ENCODE measurements around the gene TMSB4X. TPM values are rescaled to one million over a fixed set of nuclear protein-coding genes. Genes with fewer than 3 reads are reported as not detected.
A peak's percentile ranks its signal among the peaks of the same experiment; 100 is the strongest.
"Not testable (repeated sequence)": the region's sequence is repeated elsewhere in the genome, so short reads cannot be mapped to it uniquely, and the experiment has no call there.

TMSB4X gene
- total and polyA plus RNA-seq, 7 donors = 1,233 to 20,488 (median 1,969) TPM

GRCh38 chrX:13013363-13014110 lies 38.6 kb downstream of the TMSB4X start:
- intact Hi-C loops (cut with DNase I) = no loop called here
- peak; percentile 73 for DNase-seq
- 9 to 23% methylated on average over 8 of the region's 8 CpGs for WGBS, 2 donors

GRCh38 chrX:13014111-13015096 lies 39.5 kb downstream of the TMSB4X start:
- no peaks in the 10 kb centered on the region for H3K9me3 ChIP-seq
- no peak overlapping the region for H3K27ac ChIP-seq
- intact Hi-C loops (cut with DNase I) = no loop called here
- whole genome bisulfite sequencing, 2 donors = 58 to 71% methylated on average over 7 of the region's 7 CpGs
- TF ChIP-seq EP300 (IDR thresholded peaks at IDR 0.05) (no peak), POLR2AphosphoS5 (IDR thresholded peaks at IDR 0.05) (no peak), POLR2A (IDR thresholded peaks at IDR 0.05) (no peak), CTCF (IDR thresholded peaks at IDR 0.05) (no peak)
- H3K27me3 ChIP-seq = no peaks in the 10 kb centered on the region
- no peaks in the 10 kb centered on the region for H3K36me3 ChIP-seq
- H3K4me1 ChIP-seq = no peaks in the 10 kb centered on the region
- DNase-seq = no peak
- H3K4me3 ChIP-seq = no peak overlapping the region

More at GRCh38 chrX:13013363-13014110, 38.6 kb downstream of the TMSB4X start:
- no peak overlapping the region for H3K4me3 ChIP-seq
- H3K27ac ChIP-seq = peak overlapping the region in 1 of 4 donors; percentile 14
- no peaks in the 10 kb centered on the region for H3K36me3 ChIP-seq
- no peak for TF ChIP-seq POLR2A (IDR thresholded peaks at IDR 0.05)
- TF ChIP-seq CTCF (IDR thresholded peaks at IDR 0.05) = no peak
- no peak for TF ChIP-seq EP300 (IDR thresholded peaks at IDR 0.05)
- peak in 1 of 4 donors; percentile 23 for TF ChIP-seq POLR2AphosphoS5 (IDR thresholded peaks at IDR 0.05)
- H3K27me3 ChIP-seq = no peaks in the 10 kb centered on the region
- peaks cover 0 to 3% (median 1%) of the 10 kb centered on the region in 4 donors for H3K4me1 ChIP-seq
- no peaks in the 10 kb centered on the region for H3K9me3 ChIP-seq

- H3K4me3 ChIP-seq = no peak overlapping the region
- intact Hi-C loops (cut with DNase I) = no loop called here
Observed at GRCh38 chrX:13015536-13016236, 40.8 kb downstream of the TMSB4X start.

GRCh38 chrX:13016731-13017130 lies 41.8 kb downstream of the TMSB4X start:
- 61 to 89% methylated on average over 6 of the region's 6 CpGs for WGBS, 2 donors
- H3K9me3 ChIP-seq; H3K4me3 ChIP-seq; H3K36me3 ChIP-seq; H3K27ac ChIP-seq; H3K4me1 ChIP-seq; intact Hi-C loops (cut with DNase I); H3K27me3 ChIP-seq; DNase-seq: not testable (repeated sequence)

More at GRCh38 chrX:13015536-13016236, 40.8 kb downstream of the TMSB4X start:
- Histone ChIP-seq H3K27ac (no peak overlapping the region), H3K36me3 (no peaks in the 10 kb centered on the region), H3K9me3 (no peaks in the 10 kb centered on the region), H3K27me3 (no peaks in the 10 kb centered on the region), H3K4me1 (no peaks in the 10 kb centered on the region)
- 75 to 79% methylated on average over 3 of the region's 3 CpGs for WGBS, 2 donors
- TF ChIP-seq CTCF (IDR thresholded peaks at IDR 0.05) (no peak), POLR2AphosphoS5 (IDR thresholded peaks at IDR 0.05) (no peak), POLR2A (IDR thresholded peaks at IDR 0.05) (no peak), EP300 (IDR thresholded peaks at IDR 0.05) (no peak)
- DNase-seq = no peak

Measured in sigmoid colon (tissue), 7 donors.